Measurements from ENCODE around the gene TSEN2. TPM values are rescaled to one million over a fixed set of nuclear protein-coding genes. Genes with fewer than 3 reads are reported as not detected.

TSEN2 gene
- total RNA-seq, 3 donors from 2014 or later: 30.6 to 38.8 (median 35.9) TPM

GRCh38 chr3:12577379-12577778 is 93.1 kb downstream of the TSEN2 start:
- DNase-seq (no peak), ATAC-seq (no peak)
- peaks cover 9% of the 10 kb centered on the region for H3K9me3 Mint-ChIP-seq
- H3K27me3 Mint-ChIP-seq (ENCODE audit: low read depth): no peaks in the 10 kb centered on the region
- peaks cover 68% of the 10 kb centered on the region for H3K36me3 Mint-ChIP-seq (ENCODE audit: insufficient read depth)
- no peak overlapping the region for H3K4me3 Mint-ChIP-seq
- no peaks in the 10 kb centered on the region for H3K4me1 Mint-ChIP-seq (ENCODE audit: low read depth)

GRCh38 chr3:12578742-12579141 is 94.5 kb downstream of the TSEN2 start:
- H3K9me3 Mint-ChIP-seq: peaks cover 9% of the 10 kb centered on the region
- H3K27me3 Mint-ChIP-seq (ENCODE audit: low read depth): no peaks in the 10 kb centered on the region
- ATAC-seq: no peak
- peaks cover 65% of the 10 kb centered on the region for H3K36me3 Mint-ChIP-seq (ENCODE audit: insufficient read depth)
- no peaks in the 10 kb centered on the region for H3K4me1 Mint-ChIP-seq (ENCODE audit: low read depth)
- DNase-seq: no peak
- no peak overlapping the region for H3K4me3 Mint-ChIP-seq

GRCh38 chr3:12579456-12579855 is 95.2 kb downstream of the TSEN2 start:
- no peaks in the 10 kb centered on the region for H3K4me1 Mint-ChIP-seq (ENCODE audit: low read depth)
- peaks cover 9% of the 10 kb centered on the region for H3K9me3 Mint-ChIP-seq
- no peaks in the 10 kb centered on the region for H3K27me3 Mint-ChIP-seq (ENCODE audit: low read depth)
- DNase-seq (no peak), ATAC-seq (no peak)
- H3K4me3 Mint-ChIP-seq: no peak overlapping the region
- H3K36me3 Mint-ChIP-seq (ENCODE audit: insufficient read depth): peaks cover 59% of the 10 kb centered on the region

GRCh38 chr3:12579905-12580304 is 95.6 kb downstream of the TSEN2 start:
- Mint-ChIP-seq H3K4me1 (ENCODE audit: low read depth) (no peaks in the 10 kb centered on the region), H3K9me3 (peaks cover 9% of the 10 kb centered on the region), H3K36me3 (ENCODE audit: insufficient read depth) (peaks cover 59% of the 10 kb centered on the region), H3K27me3 (ENCODE audit: low read depth) (no peaks in the 10 kb centered on the region), H3K4me3 (no peak overlapping the region)
- DNase-seq (no peak), ATAC-seq (no peak)

- no peak for DNase-seq
- Mint-ChIP-seq H3K4me1 (ENCODE audit: low read depth) (no peaks in the 10 kb centered on the region), H3K9me3 (no peaks in the 10 kb centered on the region), H3K4me3 (no peak overlapping the region), H3K36me3 (ENCODE audit: insufficient read depth) (peaks cover 48% of the 10 kb centered on the region), H3K27me3 (ENCODE audit: low read depth) (no peaks in the 10 kb centered on the region)
- ATAC-seq: no peak
Measured at GRCh38 chr3:12582730-12583129, 98.5 kb downstream of the TSEN2 start.

Other genes starting within 250 kb of the TSEN2 start
- 1 to 10 TPM in 1 of 3 donors, under 1 TPM in 2; 0.47 to 1.8 (median 0.83) TPM for gene PPARG, start 195.4 kb upstream of the TSEN2 start, total RNA-seq
- not detected for gene MKRN2OS, start 61.0 kb downstream of the TSEN2 start, total RNA-seq
- gene MKRN2, start 72.6 kb downstream of the TSEN2 start, total RNA-seq: 10 to 100 TPM; 37.7 to 43.7 (median 37.8) TPM
- 100 to 1,000 TPM in 2 of 3 donors, 10 to 100 TPM in 1; 97.2 to 104 (median 100) TPM for gene RAF1, start 179.6 kb downstream of the TSEN2 start, total RNA-seq